GM19025 (cell line): ENCODE measurements around the gene DRC7.

ENCODE experiments used
- ATAC-seq: cut with Tn5 transposase; IDR thresholded peaks from one replicate; pipeline ENCODE4 v1.9.1; 2021; ENCODE audit warnings: mild to moderate bottlenecking, low read depth, moderate library complexity; ENCODE audit not compliant: unreplicated experiment

DRC7 gene

GRCh38 chr16:57747496-57747895 is 52.9 kb downstream of the DRC7 start:
- no peak for ATAC-seq

- ATAC-seq, result no peak
These were observed 53.4 kb downstream of the DRC7 start for GRCh38 chr16:57747996-57748395.

- no peak for ATAC-seq
These were observed 54.0 kb downstream of the DRC7 start for GRCh38 chr16:57748596-57748995.

- ATAC-seq, result no peak
These were observed 54.6 kb downstream of the DRC7 start for GRCh38 chr16:57749101-57749692.

GRCh38 chr16:57749856-57750452 is 55.3 kb downstream of the DRC7 start:
- ATAC-seq, result no peak

- ATAC-seq, result no peak
These were observed 56.4 kb downstream of the DRC7 start for GRCh38 chr16:57750796-57751538.

GRCh38 chr16:57751539-57752202 is 57.1 kb downstream of the DRC7 start:
- ATAC-seq, result no peak

GRCh38 chr16:57752203-57752580 is 57.6 kb downstream of the DRC7 start:
- ATAC-seq, result no peak

- no peak for ATAC-seq
These were observed 58.2 kb downstream of the DRC7 start for GRCh38 chr16:57752581-57753447.

GRCh38 chr16:57753448-57754353 is 59.1 kb downstream of the DRC7 start:
- ATAC-seq, result no peak

- no peak for ATAC-seq
These were observed 59.9 kb downstream of the DRC7 start for GRCh38 chr16:57754354-57755060.

- ATAC-seq, result no peak
These were observed 60.6 kb downstream of the DRC7 start for GRCh38 chr16:57755061-57755684.

GRCh38 chr16:57755726-57756423 is 61.3 kb downstream of the DRC7 start:
- no peak for ATAC-seq

GRCh38 chr16:57756424-57757325 is 62.1 kb downstream of the DRC7 start:
- no peak for ATAC-seq

- ATAC-seq, result peak; percentile 89
These were observed 62.8 kb downstream of the DRC7 start for GRCh38 chr16:57757326-57757786.

GRCh38 chr16:57757883-57758282 is 63.3 kb downstream of the DRC7 start:
- ATAC-seq, result no peak
